WTC11 (cell line): ENCODE measurements around the gene EVC. TPM values are rescaled to one million over a fixed set of nuclear protein-coding genes. Genes with fewer than 3 reads are reported as not detected.

ENCODE experiments used
- ATAC-seq: fragments of 200-7000 bp; cut with Tn5 transposase; 2 replicates; pipeline ENCODE4 v1.10.0; 2021; ENCODE audit warnings: mild to moderate bottlenecking, moderate library complexity
- CTCF ChIA-PET: fragments of 300-600 bp; sonication (Branson Sonifier 250); formaldehyde crosslinking; loops from one replicate; lab custom pipeline; 2021; ENCODE audit warnings: antibody characterized with exemption; lab: Charles Lee
- POLR2A ChIA-PET: fragments of 350-600 bp; sonication (Branson Sonifier 250); formaldehyde crosslinking; loops from one replicate; lab custom pipeline; 2021; ENCODE audit warnings: antibody characterized with exemption; lab: Charles Lee
- DNase-seq: peaks from one replicate; pipeline ENCODE4 v3.0.0; 2021; ENCODE audit warnings: low spot score
- H3K27ac Mint-ChIP-seq: 2 replicates; pipeline ENCODE4 v1.8.0; 2021; ENCODE audit warnings: mixed read lengths
- H3K27me3 Mint-ChIP-seq: 2 replicates; pipeline ENCODE4 v1.8.0; 2021; ENCODE audit warnings: low read depth, mild to moderate bottlenecking, moderate library complexity, mixed read lengths
- H3K36me3 Mint-ChIP-seq: 2 replicates; pipeline ENCODE4 v1.8.0; 2021; ENCODE audit warnings: mixed read lengths
- H3K4me1 Mint-ChIP-seq: 2 replicates; pipeline ENCODE4 v1.8.0; 2022; ENCODE audit warnings: mixed read lengths
- H3K4me3 Mint-ChIP-seq: 2 replicates; pipeline ENCODE4 v1.8.0; 2021; ENCODE audit warnings: mild to moderate bottlenecking, moderate library complexity, mixed read lengths
- H3K9me3 Mint-ChIP-seq: 2 replicates; pipeline ENCODE4 v1.8.0; 2021; ENCODE audit warnings: mixed read lengths
- ATF1 ChIP-seq: sonication (generic); formaldehyde crosslinking; IDR thresholded peaks from 2 replicates; pipeline ENCODE4 v1.8.1; 2023; ENCODE audit warnings: mild to moderate bottlenecking, moderate library complexity, missing genetic modification reagents
- ETV6 ChIP-seq: sonication (generic); formaldehyde crosslinking; IDR thresholded peaks from 2 replicates; pipeline ENCODE4 v1.8.1; 2022; ENCODE audit warnings: mild to moderate bottlenecking, missing genetic modification reagents
- GTF2I ChIP-seq: fragments of 250-450 bp; sonication (Bioruptor Pico); conservative IDR thresholded peaks from 2 replicates; pipeline ENCODE4 v1.4.0; 2021; ENCODE audit warnings: mild to moderate bottlenecking
- HMGA2 ChIP-seq: fragments of 250-450 bp; sonication (Bioruptor Pico); IDR thresholded peaks from 2 replicates; pipeline ENCODE4 v1.4.0; 2021; ENCODE audit warnings: mild to moderate bottlenecking, moderate library complexity
- JAZF1 ChIP-seq: fragments of 250-450 bp; sonication (Bioruptor Pico); IDR thresholded peaks from 2 replicates; pipeline ENCODE4 v1.9.0; 2021; ENCODE audit warnings: moderate library complexity, mild to moderate bottlenecking, inconsistent platforms
- MYBL2 ChIP-seq: sonication (generic); formaldehyde crosslinking; IDR thresholded peaks from 2 replicates; pipeline ENCODE4 v1.8.1; 2023; ENCODE audit warnings: mild to moderate bottlenecking, moderate library complexity, missing genetic modification reagents
- TP53 ChIP-seq: sonication (generic); formaldehyde crosslinking; IDR thresholded peaks from 2 replicates; pipeline ENCODE4 v1.8.1; 2023; ENCODE audit warnings: mild to moderate bottlenecking, missing genetic modification reagents
- ZNF232 ChIP-seq: sonication (generic); formaldehyde crosslinking; IDR thresholded peaks from 2 replicates; pipeline ENCODE4 v1.8.0; 2022; ENCODE audit warnings: mild to moderate bottlenecking, missing genetic modification reagents
- ZNF263 ChIP-seq: sonication (generic); formaldehyde crosslinking; IDR thresholded peaks from 2 replicates; pipeline ENCODE4 v1.8.1; 2022; ENCODE audit warnings: low read depth, mild to moderate bottlenecking, moderate library complexity, missing genetic modification reagents
- total RNA-seq: library from RNA; stranded (reverse); gene quantifications from 3 replicates; pipeline ENCODE4 v1.2.3, GENCODE V29; 2021
- TF ChIP-seq, protein P1 (sequence below): sonication (generic); formaldehyde crosslinking; IDR thresholded peaks from 2 replicates; pipeline ENCODE4 v1.8.1; 2022; ENCODE audit warnings: missing genetic modification reagents, borderline replicate concordance
- TF ChIP-seq, protein P2 (sequence below): fragments of 200-600 bp; IDR thresholded peaks from 2 replicates; pipeline ENCODE4 v1.8.0; 2022; ENCODE audit warnings: antibody characterized with exemption
- TF ChIP-seq, protein P3 (sequence below): sonication (generic); formaldehyde crosslinking; IDR thresholded peaks from 2 replicates; pipeline ENCODE4 v1.8.0; 2023; ENCODE audit warnings: missing genetic modification reagents, mild to moderate bottlenecking, borderline replicate concordance
- TF ChIP-seq, protein P4 (sequence below): fragments of 250-450 bp; sonication (Bioruptor Pico); IDR thresholded peaks from 2 replicates; pipeline ENCODE4 v1.9.0; 2021; ENCODE audit warnings: mild to moderate bottlenecking

Gene EVC
- total RNA-seq, 1 experiment from 2014 or later: 12.5 TPM

DNA sequence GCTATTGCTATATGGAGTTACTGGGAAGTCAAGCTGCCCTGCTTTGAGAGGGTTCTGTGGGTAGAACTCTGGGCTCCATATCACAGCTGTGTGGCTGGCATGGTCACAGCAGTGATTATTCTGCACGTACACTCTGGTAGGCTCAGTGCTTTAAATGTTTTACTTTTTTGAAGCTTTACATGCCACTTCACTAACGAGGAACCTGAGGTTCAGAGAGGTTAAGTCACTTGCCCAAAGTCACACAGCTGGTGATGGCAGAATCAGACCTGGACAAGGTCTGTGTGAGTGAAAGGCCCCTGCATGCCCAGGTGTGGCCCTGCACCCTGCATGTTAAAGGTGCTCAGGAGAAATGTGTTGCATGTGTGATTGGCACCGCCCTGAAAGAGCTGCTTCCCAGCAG lies 24.5 kb downstream of the EVC start:
- POLR2A ChIA-PET: no interaction called here
- Mint-ChIP-seq H3K36me3 (peaks cover 14% of the 10 kb centered on the region; the same call in 1 of the 2 replicates), H3K4me1 (peaks cover 8% of the 10 kb centered on the region), H3K9me3 (no peaks in the 10 kb centered on the region), H3K27me3 (no peaks in the 10 kb centered on the region), H3K27ac (no peak overlapping the region), H3K4me3 (no peak overlapping the region)
- no peak for ATAC-seq
- DNase-seq: no peak
- CTCF ChIA-PET: interaction anchor here (0.9 to 1.3 kb wide), 3 partner anchors 17 to 245 kb away, joined by 3 read pairs; no protein-coding TSS in a partner anchor
- no peak for TF ChIP-seq ATF1 (CRISPR knock-in tag)
- no peak for TF ChIP-seq HMGA2 (CRISPR knock-in tag)
- TF ChIP-seq, protein P1, sequence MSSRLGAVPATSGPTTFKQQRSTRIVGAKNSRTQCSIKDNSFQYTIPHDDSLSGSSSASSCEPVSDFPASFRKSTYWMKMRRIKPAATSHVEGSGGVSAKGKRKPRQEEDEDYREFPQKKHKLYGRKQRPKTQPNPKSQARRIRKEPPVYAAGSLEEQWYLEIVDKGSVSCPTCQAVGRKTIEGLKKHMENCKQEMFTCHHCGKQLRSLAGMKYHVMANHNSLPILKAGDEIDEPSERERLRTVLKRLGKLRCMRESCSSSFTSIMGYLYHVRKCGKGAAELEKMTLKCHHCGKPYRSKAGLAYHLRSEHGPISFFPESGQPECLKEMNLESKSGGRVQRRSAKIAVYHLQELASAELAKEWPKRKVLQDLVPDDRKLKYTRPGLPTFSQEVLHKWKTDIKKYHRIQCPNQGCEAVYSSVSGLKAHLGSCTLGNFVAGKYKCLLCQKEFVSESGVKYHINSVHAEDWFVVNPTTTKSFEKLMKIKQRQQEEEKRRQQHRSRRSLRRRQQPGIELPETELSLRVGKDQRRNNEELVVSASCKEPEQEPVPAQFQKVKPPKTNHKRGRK: no peak
- TF ChIP-seq MYBL2 (CRISPR knock-in tag): no peak

DNA sequence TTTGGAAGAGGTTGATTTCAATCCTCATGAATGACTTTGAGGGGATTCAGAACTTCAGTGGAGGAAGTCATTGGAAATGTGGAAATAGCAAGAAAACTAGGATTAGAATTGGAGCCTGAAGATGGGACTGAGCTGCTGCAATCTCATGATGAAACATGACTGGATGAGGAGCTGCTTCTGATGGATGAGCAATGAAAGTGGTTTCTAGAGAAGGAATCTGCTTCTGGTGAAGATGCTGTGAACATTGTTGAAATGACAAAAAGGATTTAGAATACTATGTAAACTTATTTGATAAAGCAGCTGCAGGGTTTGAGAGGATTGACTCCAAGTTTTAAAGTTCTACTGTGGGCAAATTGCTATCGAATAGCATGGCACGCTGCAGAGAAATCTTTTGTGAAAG lies 27.1 kb downstream of the EVC start:
- ATAC-seq (no peak), DNase-seq (no peak)
- no peaks in the 10 kb centered on the region for H3K9me3 Mint-ChIP-seq
- ChIA-PET POLR2A (no interaction called here), CTCF (interaction anchor here (1.2 kb wide), 1 partner anchor 12 kb away, joined by 5 read pairs; no protein-coding TSS in a partner anchor)
- peaks cover 6% of the 10 kb centered on the region; the same call in 1 of the 2 replicates for H3K36me3 Mint-ChIP-seq
- H3K4me3 Mint-ChIP-seq: no peak overlapping the region
- H3K27ac Mint-ChIP-seq: no peak overlapping the region
- no peaks in the 10 kb centered on the region for H3K27me3 Mint-ChIP-seq
- H3K4me1 Mint-ChIP-seq: peaks cover 8% of the 10 kb centered on the region
- TF ChIP-seq, protein P2, sequence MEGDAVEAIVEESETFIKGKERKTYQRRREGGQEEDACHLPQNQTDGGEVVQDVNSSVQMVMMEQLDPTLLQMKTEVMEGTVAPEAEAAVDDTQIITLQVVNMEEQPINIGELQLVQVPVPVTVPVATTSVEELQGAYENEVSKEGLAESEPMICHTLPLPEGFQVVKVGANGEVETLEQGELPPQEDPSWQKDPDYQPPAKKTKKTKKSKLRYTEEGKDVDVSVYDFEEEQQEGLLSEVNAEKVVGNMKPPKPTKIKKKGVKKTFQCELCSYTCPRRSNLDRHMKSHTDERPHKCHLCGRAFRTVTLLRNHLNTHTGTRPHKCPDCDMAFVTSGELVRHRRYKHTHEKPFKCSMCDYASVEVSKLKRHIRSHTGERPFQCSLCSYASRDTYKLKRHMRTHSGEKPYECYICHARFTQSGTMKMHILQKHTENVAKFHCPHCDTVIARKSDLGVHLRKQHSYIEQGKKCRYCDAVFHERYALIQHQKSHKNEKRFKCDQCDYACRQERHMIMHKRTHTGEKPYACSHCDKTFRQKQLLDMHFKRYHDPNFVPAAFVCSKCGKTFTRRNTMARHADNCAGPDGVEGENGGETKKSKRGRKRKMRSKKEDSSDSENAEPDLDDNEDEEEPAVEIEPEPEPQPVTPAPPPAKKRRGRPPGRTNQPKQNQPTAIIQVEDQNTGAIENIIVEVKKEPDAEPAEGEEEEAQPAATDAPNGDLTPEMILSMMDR: no peak
- TF ChIP-seq TP53 (CRISPR knock-in tag) (no peak), JAZF1 (CRISPR knock-in tag) (no peak), ZNF263 (CRISPR knock-in tag) (no peak), ETV6 (CRISPR knock-in tag) (no peak), MYBL2 (CRISPR knock-in tag) (no peak)

DNA sequence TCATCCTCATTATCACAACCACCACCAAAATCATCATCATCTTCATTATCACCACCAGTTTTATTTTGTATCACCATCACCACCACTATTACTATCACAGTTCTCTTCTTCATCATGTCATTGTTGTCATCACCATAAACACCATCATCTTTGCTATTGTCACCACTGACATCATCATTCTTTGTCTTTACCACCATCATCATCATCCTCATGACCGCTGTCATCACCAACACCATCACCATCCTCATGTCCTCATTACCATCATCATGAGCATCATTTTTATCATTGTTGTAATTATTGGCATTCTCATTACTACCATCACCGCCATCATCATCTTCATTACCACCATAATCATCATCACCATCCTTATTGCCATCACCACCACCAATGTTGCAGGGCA lies 31.4 kb downstream of the EVC start:
- no peaks in the 10 kb centered on the region for H3K4me1 Mint-ChIP-seq
- POLR2A ChIA-PET: no interaction called here

More for the DNA sequence above, 31.4 kb downstream of the EVC start:
- CTCF ChIA-PET: no interaction called here
- ATAC-seq (no peak), DNase-seq (no peak)
- H3K9me3 Mint-ChIP-seq: no peaks in the 10 kb centered on the region
- H3K36me3 Mint-ChIP-seq: peaks cover 18% of the 10 kb centered on the region
- H3K27me3 Mint-ChIP-seq: no peaks in the 10 kb centered on the region
- no peak overlapping the region for H3K27ac Mint-ChIP-seq
- no peak for TF ChIP-seq GTF2I (CRISPR knock-in tag)
- TF ChIP-seq ZNF232 (CRISPR knock-in tag): no peak
- TF ChIP-seq, protein P3, sequence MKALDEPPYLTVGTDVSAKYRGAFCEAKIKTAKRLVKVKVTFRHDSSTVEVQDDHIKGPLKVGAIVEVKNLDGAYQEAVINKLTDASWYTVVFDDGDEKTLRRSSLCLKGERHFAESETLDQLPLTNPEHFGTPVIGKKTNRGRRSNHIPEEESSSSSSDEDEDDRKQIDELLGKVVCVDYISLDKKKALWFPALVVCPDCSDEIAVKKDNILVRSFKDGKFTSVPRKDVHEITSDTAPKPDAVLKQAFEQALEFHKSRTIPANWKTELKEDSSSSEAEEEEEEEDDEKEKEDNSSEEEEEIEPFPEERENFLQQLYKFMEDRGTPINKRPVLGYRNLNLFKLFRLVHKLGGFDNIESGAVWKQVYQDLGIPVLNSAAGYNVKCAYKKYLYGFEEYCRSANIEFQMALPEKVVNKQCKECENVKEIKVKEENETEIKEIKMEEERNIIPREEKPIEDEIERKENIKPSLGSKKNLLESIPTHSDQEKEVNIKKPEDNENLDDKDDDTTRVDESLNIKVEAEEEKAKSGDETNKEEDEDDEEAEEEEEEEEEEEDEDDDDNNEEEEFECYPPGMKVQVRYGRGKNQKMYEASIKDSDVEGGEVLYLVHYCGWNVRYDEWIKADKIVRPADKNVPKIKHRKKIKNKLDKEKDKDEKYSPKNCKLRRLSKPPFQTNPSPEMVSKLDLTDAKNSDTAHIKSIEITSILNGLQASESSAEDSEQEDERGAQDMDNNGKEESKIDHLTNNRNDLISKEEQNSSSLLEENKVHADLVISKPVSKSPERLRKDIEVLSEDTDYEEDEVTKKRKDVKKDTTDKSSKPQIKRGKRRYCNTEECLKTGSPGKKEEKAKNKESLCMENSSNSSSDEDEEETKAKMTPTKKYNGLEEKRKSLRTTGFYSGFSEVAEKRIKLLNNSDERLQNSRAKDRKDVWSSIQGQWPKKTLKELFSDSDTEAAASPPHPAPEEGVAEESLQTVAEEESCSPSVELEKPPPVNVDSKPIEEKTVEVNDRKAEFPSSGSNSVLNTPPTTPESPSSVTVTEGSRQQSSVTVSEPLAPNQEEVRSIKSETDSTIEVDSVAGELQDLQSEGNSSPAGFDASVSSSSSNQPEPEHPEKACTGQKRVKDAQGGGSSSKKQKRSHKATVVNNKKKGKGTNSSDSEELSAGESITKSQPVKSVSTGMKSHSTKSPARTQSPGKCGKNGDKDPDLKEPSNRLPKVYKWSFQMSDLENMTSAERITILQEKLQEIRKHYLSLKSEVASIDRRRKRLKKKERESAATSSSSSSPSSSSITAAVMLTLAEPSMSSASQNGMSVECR: no peak
- TF ChIP-seq, protein P4, sequence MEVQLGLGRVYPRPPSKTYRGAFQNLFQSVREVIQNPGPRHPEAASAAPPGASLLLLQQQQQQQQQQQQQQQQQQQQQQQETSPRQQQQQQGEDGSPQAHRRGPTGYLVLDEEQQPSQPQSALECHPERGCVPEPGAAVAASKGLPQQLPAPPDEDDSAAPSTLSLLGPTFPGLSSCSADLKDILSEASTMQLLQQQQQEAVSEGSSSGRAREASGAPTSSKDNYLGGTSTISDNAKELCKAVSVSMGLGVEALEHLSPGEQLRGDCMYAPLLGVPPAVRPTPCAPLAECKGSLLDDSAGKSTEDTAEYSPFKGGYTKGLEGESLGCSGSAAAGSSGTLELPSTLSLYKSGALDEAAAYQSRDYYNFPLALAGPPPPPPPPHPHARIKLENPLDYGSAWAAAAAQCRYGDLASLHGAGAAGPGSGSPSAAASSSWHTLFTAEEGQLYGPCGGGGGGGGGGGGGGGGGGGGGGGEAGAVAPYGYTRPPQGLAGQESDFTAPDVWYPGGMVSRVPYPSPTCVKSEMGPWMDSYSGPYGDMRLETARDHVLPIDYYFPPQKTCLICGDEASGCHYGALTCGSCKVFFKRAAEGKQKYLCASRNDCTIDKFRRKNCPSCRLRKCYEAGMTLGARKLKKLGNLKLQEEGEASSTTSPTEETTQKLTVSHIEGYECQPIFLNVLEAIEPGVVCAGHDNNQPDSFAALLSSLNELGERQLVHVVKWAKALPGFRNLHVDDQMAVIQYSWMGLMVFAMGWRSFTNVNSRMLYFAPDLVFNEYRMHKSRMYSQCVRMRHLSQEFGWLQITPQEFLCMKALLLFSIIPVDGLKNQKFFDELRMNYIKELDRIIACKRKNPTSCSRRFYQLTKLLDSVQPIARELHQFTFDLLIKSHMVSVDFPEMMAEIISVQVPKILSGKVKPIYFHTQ: no peak
- no peak overlapping the region for H3K4me3 Mint-ChIP-seq
